Activated CD4-positive, alpha-beta T cell treated with anti-CD3 and anti-CD28 coated beads for 24 hours (primary cell): ENCODE measurements around the gene VMP1.
"Not testable (repeated sequence)": the region's sequence is repeated elsewhere in the genome, so short reads cannot be mapped to it uniquely, and the experiment has no call there.

Source experiments
- DNase-seq, 2 donors: peaks; one replicate each; pipeline ENCODE4 v3.0.0-alpha.2; 2020; ENCODE audit warnings: low read depth in 2 of 2

Gene VMP1

GRCh38 chr17:59754552-59754951 lies 47.1 kb downstream of the VMP1 start:
- peak in 1 of 2 donors; percentile 33 for DNase-seq

- DNase-seq: not testable (repeated sequence)
Observed at GRCh38 chr17:59755069-59755468, 47.6 kb downstream of the VMP1 start.

DNA sequence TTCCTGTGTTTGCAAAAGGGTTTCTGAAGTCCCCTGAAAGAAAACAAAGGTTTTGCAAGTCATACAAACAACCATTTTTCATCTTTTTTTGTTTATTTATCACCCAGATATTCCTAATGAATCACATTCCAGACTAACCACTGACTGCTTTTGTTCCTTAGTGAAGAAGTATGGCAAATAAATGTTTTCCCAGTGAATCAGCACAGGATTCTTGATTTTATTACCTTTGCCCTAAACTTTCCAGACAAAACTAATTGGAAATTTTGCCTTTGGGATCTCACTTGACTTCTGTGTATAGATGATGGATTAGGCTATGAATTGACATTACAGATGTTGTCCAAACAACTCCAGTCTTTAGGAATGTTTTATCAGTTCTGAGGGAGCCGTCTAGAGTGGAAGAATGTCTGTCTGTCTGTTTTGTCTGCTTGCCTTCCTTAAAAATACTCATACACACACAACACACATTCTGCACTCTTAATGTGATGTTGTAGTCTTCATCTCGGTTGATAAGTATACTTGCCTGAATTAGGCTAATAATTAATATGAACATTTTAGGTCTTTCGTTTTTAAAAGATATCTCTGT lies 48.9 kb downstream of the VMP1 start:
- DNase-seq: no peak

DNA sequence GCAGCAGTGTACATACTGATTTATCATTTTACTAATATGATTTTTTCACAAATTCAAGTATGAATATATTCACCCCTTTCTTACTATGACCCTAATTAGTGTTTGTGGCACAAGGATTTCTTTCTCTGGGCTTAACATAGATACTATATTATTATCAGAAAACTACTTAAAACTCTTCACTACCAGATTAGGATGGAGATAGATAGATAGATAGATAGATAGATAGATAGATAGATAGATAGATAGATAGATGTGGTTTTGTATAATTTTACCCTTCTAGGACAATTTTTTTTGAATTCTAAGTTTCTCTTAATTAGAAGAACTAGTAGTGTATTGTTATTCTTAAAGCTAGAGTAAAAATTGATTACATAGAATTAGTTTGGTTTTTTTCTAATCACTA lies 49.6 kb downstream of the VMP1 start:
- DNase-seq: no peak

DNA sequence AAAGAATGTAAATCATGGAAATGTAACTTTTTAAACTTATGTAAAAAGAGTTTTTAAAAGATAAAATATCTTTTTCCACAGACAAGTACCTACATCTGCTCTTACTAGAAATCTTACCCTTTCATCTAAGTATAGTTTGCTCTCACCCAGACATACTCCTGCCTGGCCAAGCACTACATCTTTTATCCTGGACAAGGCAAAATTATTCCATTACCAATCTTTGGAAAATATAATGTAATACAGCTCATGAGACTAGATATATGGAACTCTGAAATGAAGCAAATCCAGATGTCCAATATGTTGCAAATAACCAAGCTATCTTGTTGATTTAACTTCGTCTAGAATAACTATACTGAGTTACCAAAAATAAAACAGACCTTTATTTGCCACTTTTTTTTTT lies 50.0 kb downstream of the VMP1 start:
- DNase-seq: no peak

DNA sequence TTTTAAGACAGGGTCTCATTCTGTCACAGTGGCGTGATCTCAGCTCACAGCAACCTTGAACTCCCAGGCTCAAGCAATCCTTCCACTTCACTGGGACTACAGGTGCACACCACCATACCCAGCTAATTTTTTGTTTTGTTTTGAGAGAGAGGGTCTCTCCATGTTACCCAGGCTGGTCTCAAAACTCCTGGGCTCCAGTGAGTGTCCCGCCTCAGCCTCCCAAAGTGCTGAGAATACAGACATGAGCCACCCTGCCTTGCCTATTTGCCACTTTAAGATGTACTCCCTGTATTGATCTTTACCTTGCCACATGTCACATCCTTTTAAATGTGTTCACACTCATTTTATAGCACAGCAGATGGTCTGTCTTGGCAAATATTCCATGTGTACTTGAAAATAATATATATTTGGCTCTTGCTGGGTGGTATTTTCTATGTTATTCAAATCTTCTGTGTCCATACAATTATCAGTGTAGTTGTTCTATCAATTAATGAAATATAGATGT lies 50.5 kb downstream of the VMP1 start:
- no peak for DNase-seq

DNA sequence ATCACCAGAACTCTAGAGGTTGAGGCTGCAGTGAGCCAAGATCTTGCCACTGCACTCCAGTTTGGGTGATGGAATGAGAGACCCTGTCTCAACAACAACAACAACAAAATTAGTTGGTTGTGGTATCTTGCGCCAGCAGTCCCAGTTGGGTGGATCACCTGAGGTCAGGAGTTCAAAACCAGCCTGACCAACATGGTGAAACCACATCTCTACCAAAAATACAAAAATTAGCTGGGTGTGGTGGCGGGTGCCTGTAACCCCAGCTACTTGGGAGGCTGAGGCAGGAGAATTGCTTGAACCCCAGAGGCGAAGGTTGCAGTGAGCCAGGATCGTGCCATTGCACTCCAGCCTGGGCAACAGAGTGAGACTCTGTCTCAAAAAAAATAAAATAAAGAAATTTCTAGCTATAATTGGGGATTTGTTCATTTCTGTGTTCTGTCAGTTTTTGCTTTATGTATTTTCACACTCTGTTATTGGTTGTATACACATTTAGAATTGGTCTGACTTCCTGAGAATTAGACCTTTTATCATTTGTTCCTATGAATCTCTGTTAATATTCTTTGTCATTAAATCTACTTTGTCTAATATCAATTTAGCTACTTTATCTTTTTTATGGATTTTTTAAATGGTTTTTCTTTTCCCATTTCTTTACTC lies 51.7 kb downstream of the VMP1 start:
- DNase-seq: not testable (repeated sequence)

DNA sequence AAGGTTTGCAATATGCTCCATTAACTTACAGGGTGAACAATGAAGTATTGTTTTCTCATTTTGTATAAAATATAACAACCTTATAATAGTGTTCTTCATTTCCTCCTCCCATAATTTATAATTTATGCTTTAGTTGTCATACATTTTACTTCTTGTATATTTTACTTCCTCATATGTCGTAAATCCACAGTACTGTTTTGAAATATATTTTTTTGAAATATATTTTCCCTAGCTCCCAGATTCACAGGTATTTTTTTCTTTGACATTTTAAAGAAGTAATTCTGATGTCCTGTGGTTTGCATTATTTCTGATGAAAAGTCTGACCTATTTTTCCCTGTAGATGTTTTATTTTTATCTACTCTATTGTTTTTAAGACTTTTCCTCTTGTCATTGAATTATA lies 52.7 kb downstream of the VMP1 start:
- DNase-seq: no peak

- no peak for DNase-seq
Observed at GRCh38 chr17:59761385-59762048, 54.1 kb downstream of the VMP1 start.

- no peak for DNase-seq
Observed at GRCh38 chr17:59762049-59762823, 54.8 kb downstream of the VMP1 start.

DNA sequence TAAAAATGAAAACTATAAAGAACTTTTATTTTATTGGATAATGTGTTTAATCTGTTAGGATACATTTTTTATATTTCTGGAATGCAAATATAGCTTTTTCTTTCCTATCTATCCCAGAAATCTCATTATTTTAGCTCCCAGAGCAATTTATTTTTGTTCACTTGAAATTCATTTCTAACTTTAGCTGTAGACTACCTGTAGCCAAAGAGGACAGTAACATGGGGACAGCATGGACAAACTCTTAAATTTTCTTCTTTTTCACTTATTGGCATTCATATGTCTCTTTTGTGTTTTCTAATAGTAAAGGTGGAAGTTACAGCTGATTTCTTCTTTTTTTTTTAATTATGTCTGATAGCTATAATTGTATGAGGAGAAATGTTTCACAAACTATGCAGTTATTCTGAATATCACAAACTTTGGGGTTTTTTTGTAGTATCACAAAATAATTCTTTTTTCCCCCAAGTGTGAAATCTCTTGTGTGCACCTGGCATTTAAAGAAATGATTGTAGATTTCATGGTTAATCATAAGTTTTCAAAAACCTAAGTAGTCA lies 55.4 kb downstream of the VMP1 start:
- no peak for DNase-seq

- DNase-seq: no peak
Observed at GRCh38 chr17:59763861-59764260, 56.4 kb downstream of the VMP1 start.

GRCh38 chr17:59764292-59764741 lies 56.9 kb downstream of the VMP1 start:
- DNase-seq: no peak

DNA sequence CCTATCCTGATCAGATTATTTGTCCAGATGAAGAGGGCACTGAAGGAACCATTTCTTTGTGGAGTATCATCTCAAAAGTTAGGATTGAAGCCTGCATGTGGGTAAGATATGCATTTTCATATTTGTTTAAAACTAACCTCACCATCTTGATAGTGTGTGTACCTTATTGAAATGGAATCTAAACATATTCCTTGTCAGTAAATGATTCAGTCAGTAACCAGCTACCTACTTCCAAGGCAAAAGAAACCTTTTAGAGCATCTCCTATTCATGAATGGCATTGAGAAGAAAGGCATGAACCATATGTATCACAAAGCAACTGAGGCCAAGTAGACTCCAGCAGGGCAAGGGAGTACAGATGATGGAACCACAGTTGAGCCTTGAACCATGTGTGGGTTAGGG lies 57.6 kb downstream of the VMP1 start:
- no peak for DNase-seq

DNA sequence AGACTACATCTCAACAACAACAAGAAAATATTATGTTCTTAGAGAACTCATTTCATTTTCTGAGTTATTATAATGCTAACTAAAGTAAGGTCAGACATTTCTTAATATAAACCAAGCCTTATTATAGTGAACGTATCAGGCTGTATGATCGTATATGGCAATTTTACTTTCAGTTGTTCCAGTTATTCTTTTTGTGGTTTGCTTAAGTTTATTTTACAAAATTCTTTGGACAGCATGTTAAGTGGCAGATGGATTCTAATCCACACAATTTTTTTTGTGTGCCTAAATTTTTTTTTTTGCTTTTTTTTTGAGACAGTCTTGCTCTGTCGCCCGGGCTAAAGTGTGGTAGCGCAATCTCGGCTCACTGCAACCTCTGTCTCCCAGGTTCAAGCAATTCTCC lies 59.0 kb downstream of the VMP1 start:
- no peak for DNase-seq

- DNase-seq: no peak
Observed at GRCh38 chr17:59767176-59767575, 59.7 kb downstream of the VMP1 start.

GRCh38 chr17:59769887-59770286 lies 62.4 kb downstream of the VMP1 start:
- DNase-seq: no peak

DNA sequence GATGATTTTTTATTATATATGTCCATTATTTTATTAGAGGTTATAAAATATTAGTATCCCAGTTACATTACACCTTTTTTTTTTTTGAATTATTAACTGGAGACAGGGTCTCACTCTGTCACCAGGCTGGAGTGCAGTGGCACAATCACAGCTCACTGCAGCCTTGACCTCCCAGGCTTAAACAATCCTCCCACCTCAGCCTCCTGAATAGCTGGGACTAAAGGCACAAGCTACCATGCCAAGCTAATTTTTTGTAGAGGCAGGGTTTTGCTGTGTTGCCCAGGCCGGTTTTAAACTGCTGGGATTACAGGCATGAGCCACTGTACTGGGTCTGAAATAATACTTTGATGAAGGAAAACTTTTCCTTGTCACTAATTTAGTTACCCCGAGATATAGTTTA lies 63.6 kb downstream of the VMP1 start:
- no peak for DNase-seq

GRCh38 chr17:59775786-59776350 lies 68.4 kb downstream of the VMP1 start:
- DNase-seq: no peak

DNA sequence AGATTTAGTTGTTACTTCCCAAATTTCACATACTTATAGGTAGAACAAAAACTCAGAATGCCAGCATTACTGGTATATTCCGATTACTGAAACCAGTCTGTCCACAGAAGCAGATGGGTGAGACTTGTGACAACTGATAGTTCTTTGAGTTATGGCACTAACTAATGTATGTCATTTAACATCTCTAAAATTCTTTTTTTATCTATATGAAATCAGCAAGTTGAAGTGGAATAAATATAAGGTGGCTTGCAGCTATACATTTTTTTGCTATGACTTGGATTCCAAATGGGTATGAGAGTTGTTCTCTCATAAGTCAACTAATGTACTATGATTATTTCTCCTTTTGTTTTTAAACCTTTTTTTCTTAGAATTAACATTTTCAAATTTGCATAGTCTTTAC lies 69.1 kb downstream of the VMP1 start:
- DNase-seq: no peak

DNA sequence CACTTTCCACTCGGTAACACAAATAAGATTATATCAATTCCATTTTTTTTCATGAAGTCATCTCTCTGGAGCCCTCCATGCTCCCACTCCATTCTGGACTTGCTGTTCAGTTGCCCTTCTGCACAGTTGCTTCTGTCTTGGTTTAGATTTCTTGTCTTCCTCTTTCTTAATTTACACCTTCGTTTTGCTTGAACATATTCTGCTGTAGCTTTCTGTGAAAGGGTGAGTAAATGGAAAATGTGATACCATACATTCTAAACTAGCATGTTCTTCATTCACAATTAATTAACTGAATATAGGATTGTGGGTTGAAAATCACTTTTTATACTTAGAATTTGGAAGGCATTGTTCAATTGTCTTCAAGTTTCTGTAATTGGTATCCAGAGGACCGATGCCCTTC lies 69.6 kb downstream of the VMP1 start:
- DNase-seq: no peak

DNA sequence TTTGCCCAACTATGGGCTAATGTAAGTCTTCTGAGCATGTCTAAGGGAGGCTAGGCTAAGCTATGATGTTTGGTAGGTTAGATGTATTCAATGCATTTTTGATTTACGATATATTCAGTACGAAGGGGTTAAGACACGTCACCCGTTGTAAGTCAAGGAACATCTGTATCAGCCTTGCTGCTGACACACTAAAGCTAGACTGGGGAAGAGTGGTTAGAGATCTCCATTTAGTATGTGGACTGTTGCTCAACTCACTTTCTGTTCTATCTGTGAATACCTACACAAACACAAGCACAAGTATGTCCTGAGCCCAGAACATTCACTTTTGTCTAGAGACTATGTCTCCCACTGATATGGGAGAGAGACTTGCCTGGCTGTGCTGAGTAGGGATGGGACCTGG lies 71.5 kb downstream of the VMP1 start:
- DNase-seq: no peak
